ENCODE measurements around the gene PCDHB2. TPM values are rescaled to one million over a fixed set of nuclear protein-coding genes. Genes with fewer than 3 reads are reported as not detected.
"Not testable (repeated sequence)": the region's sequence is repeated elsewhere in the genome, so short reads cannot be mapped to it uniquely, and the experiment has no call there.

PCDHB2 gene
- total RNA-seq, 1 experiment from 2014 or later: 31.3 TPM

- BruUV-seq (replicated peaks): no TSS peak
Observed at GRCh38 chr5:141084487-141084989, 9.9 kb upstream of the PCDHB2 start.

GRCh38 chr5:141095263-141095641 lies 837 bp downstream of the PCDHB2 start:
- Histone ChIP-seq H3K4me3 (ENCODE audit: low read depth, low read length, poor library complexity, severe bottlenecking) (peak overlapping the region; percentile 73), H3K27me3 (replicated peaks; ENCODE audit: insufficient read depth, low read depth, low read length, poor library complexity) (no peaks in the 10 kb centered on the region), H3K36me3 (ENCODE audit: insufficient read depth, low read length, poor library complexity, severe bottlenecking) (peaks cover 9% of the 10 kb centered on the region), H3K27ac (ENCODE audit: low read depth, low read length, poor library complexity, severe bottlenecking) (peak overlapping the region; percentile 85), H3K4me1 (ENCODE audit: insufficient read depth, low read length, poor library complexity, severe bottlenecking) (peaks cover 4% of the 10 kb centered on the region), H3K9me3 (ENCODE audit: low read depth, low read length, poor library complexity, severe bottlenecking) (peaks cover 36% of the 10 kb centered on the region)
- DNase-seq (ENCODE audit: low spot score): no peak
- TF ChIP-seq EZH2 (IDR thresholded peaks at IDR 0.05; ENCODE audit: borderline replicate concordance, low read depth, low read length, poor library complexity, severe bottlenecking) (no peak), CTCF (conservative IDR thresholded peaks at IDR 0.05; ENCODE audit: low read depth, low read length) (no peak)
- CTCF ChIA-PET: interaction anchor here (0.6 to 1.5 kb wide), 9 partner anchors 11 to 488 kb away, joined by 3 to 12 read pairs (median 5); partner anchors contain the start of genes PCDHB1, PCDHB14 and PCDHB5
- no TSS peak for BruUV-seq (replicated peaks)
- intact Hi-C loops (cut with micrococcal nuclease; ENCODE audit: unreplicated experiment): no loop called here
- POLR2A ChIA-PET (ENCODE audit: low non-redundant PET): interaction anchor here (1.2 kb wide), 1 partner anchor 469 kb away, joined by 4 read pairs; no protein-coding TSS in a partner anchor

More at GRCh38 chr5:141084487-141084989, 9.9 kb upstream of the PCDHB2 start:
- H3K27ac ChIP-seq (ENCODE audit: low read depth, low read length, poor library complexity, severe bottlenecking): peak overlapping the region; percentile 86
- POLR2A ChIA-PET (ENCODE audit: low non-redundant PET): no interaction called here
- intact Hi-C loops (cut with micrococcal nuclease; ENCODE audit: unreplicated experiment): loop anchor here (1.0 kb wide), 1 partner anchor 477 kb away; no protein-coding TSS in a partner anchor
- no peaks in the 10 kb centered on the region for H3K36me3 ChIP-seq (ENCODE audit: insufficient read depth, low read length, poor library complexity, severe bottlenecking)
- peak overlapping the region; percentile 55 for H3K4me3 ChIP-seq (ENCODE audit: low read depth, low read length, poor library complexity, severe bottlenecking)
- no peaks in the 10 kb centered on the region for H3K9me3 ChIP-seq (ENCODE audit: low read depth, low read length, poor library complexity, severe bottlenecking)
- no peaks in the 10 kb centered on the region for H3K27me3 ChIP-seq (replicated peaks; ENCODE audit: insufficient read depth, low read depth, low read length, poor library complexity)
- DNase-seq (ENCODE audit: low spot score): peak; percentile 91
- CTCF ChIA-PET: interaction anchor here (1.0 to 1.6 kb wide), 4 partner anchors 10 to 479 kb away, joined by 3 to 8 read pairs (median 6); partner anchors contain the start of genes PCDHB2 and PCDHB5
- no peak for TF ChIP-seq EZH2 (IDR thresholded peaks at IDR 0.05; ENCODE audit: borderline replicate concordance, low read depth, low read length, poor library complexity, severe bottlenecking)
- TF ChIP-seq CTCF (conservative IDR thresholded peaks at IDR 0.05; ENCODE audit: low read depth, low read length): peak; percentile 85
- peaks cover 11% of the 10 kb centered on the region for H3K4me1 ChIP-seq (ENCODE audit: insufficient read depth, low read length, poor library complexity, severe bottlenecking)

- H3K4me3 ChIP-seq (ENCODE audit: low read depth, low read length, poor library complexity, severe bottlenecking); CTCF ChIA-PET; intact Hi-C loops (cut with micrococcal nuclease; ENCODE audit: unreplicated experiment); H3K4me1 ChIP-seq (ENCODE audit: insufficient read depth, low read length, poor library complexity, severe bottlenecking); DNase-seq (ENCODE audit: low spot score); POLR2A ChIA-PET (ENCODE audit: low non-redundant PET); H3K27me3 ChIP-seq (replicated peaks; ENCODE audit: insufficient read depth, low read depth, low read length, poor library complexity); H3K27ac ChIP-seq (ENCODE audit: low read depth, low read length, poor library complexity, severe bottlenecking); BruUV-seq (replicated peaks); H3K36me3 ChIP-seq (ENCODE audit: insufficient read depth, low read length, poor library complexity, severe bottlenecking): not testable (repeated sequence)
- peaks cover 40% of the 10 kb centered on the region for H3K9me3 ChIP-seq (ENCODE audit: low read depth, low read length, poor library complexity, severe bottlenecking)
Observed at GRCh38 chr5:141096181-141096580, 1.8 kb downstream of the PCDHB2 start.

- H3K4me1 ChIP-seq (ENCODE audit: insufficient read depth, low read length, poor library complexity, severe bottlenecking); POLR2A ChIA-PET (ENCODE audit: low non-redundant PET); H3K27ac ChIP-seq (ENCODE audit: low read depth, low read length, poor library complexity, severe bottlenecking); H3K4me3 ChIP-seq (ENCODE audit: low read depth, low read length, poor library complexity, severe bottlenecking); intact Hi-C loops (cut with micrococcal nuclease; ENCODE audit: unreplicated experiment); H3K27me3 ChIP-seq (replicated peaks; ENCODE audit: insufficient read depth, low read depth, low read length, poor library complexity); BruUV-seq (replicated peaks); CTCF ChIA-PET; DNase-seq (ENCODE audit: low spot score): not testable (repeated sequence)
- peaks cover 11% of the 10 kb centered on the region for H3K36me3 ChIP-seq (ENCODE audit: insufficient read depth, low read length, poor library complexity, severe bottlenecking)
- H3K9me3 ChIP-seq (ENCODE audit: low read depth, low read length, poor library complexity, severe bottlenecking): peaks cover 44% of the 10 kb centered on the region
Observed at GRCh38 chr5:141096586-141096985, 2.2 kb downstream of the PCDHB2 start.

Measured in A673 (cell line).